AG04449 (cell line): ENCODE measurements around the gene OSBPL3.

ENCODE experiments used
- CTCF ChIA-PET: fragments of 350-600 bp; formaldehyde crosslinking; extraction: SDS; loops from one replicate; lab custom pipeline; 2021; ENCODE audit warnings: antibody characterized with exemption; lab: Yijun Ruan, JAX
- POLR2A ChIA-PET: fragments of 400-600, 350-600 bp; formaldehyde crosslinking; extraction: SDS; loops from one replicate; lab custom pipeline; 2020; ENCODE audit warnings: antibody characterized with exemption, inconsistent platforms; lab: Yijun Ruan, JAX
- DNase-seq: peaks from one replicate; pipeline ENCODE4 v3.0.0-alpha.2; 2010; ENCODE audit warnings: low read depth, low spot score
- H3K4me3 ChIP-seq: 2 replicates; pipeline ENCODE4 v1.5.1; 2011; ENCODE audit warnings: low read depth, mild to moderate bottlenecking, control low read depth, low read length
- TF ChIP-seq, protein P1 (sequence below): IDR thresholded peaks from one replicate; pipeline ENCODE4 v1.5.1; 2011; ENCODE audit warnings: mild to moderate bottlenecking, moderate library complexity, low read length, control low read depth, inconsistent platforms; ENCODE audit not compliant: insufficient read depth; ENCODE audit errors: missing control alignments

OSBPL3 gene

DNA sequence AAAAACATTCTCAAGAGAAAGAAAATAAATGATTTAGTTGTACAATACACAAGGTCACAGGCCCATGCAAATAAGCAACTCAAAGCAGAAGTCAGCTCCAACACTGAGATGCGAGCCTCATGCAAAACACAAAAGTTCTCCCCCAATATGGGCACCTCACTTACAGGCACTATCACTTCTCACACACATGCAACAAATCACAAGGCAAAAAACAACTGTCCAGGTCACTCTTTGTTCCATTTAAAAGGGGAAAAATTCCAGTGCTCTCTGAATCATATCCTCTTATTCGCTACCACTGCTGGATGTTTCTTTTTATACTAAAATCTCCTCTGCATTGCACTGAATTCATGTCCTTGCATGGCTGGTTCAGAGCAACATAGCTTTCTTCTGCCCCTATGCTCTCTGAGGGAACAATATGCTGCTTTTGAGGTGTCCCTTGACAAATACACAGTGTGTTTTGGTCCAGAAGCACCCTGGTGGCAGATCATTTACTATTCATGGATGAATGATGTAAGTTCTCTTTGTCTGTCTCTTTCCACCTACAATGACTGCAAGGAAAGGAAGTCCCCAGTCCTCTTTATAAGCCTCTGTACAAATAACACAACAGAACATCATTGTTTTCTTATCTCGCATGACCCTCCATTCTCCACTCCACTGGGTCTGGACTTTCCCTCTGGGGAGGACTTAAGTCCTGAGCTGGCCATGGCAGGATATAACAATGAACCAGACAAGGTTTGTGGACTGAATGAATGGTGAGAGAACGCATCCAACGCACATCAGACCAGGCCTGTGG lies 137.3 kb downstream of the OSBPL3 start:
- POLR2A ChIA-PET = no interaction called here
- H3K4me3 ChIP-seq = no peak overlapping the region
- CTCF ChIA-PET = interaction anchor here (0.7 to 1.8 kb wide), 4 partner anchors 10 to 252 kb away, joined by 3 read pairs; no protein-coding TSS in a partner anchor
- DNase-seq = no peak
- TF ChIP-seq, protein P1, sequence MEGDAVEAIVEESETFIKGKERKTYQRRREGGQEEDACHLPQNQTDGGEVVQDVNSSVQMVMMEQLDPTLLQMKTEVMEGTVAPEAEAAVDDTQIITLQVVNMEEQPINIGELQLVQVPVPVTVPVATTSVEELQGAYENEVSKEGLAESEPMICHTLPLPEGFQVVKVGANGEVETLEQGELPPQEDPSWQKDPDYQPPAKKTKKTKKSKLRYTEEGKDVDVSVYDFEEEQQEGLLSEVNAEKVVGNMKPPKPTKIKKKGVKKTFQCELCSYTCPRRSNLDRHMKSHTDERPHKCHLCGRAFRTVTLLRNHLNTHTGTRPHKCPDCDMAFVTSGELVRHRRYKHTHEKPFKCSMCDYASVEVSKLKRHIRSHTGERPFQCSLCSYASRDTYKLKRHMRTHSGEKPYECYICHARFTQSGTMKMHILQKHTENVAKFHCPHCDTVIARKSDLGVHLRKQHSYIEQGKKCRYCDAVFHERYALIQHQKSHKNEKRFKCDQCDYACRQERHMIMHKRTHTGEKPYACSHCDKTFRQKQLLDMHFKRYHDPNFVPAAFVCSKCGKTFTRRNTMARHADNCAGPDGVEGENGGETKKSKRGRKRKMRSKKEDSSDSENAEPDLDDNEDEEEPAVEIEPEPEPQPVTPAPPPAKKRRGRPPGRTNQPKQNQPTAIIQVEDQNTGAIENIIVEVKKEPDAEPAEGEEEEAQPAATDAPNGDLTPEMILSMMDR = no peak

DNA sequence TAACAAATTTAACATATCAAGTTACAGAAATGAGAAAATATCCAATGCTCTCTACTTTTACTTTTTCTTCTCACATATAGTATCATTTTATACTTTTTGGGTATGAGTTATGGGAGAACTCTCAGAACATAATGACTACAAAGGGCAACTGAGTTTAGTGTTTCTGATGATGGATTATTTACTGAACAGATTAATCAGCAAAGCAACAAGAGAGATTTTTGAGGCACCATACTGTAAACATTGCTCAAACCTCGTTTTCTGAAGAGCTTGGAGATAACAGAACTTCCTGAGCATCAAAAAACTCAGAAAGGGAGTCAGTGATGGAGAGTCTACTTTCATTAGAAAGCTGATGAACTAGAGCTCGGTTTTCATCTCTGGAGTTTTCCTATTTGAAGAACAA lies 137.9 kb downstream of the OSBPL3 start:
- no peak for DNase-seq
- CTCF ChIA-PET = interaction anchor here (0.7 to 1.8 kb wide), 3 partner anchors 9 to 252 kb away, joined by 3 read pairs; no protein-coding TSS in a partner anchor
- POLR2A ChIA-PET = interaction anchor here (0.6 kb wide), 1 partner anchor 11 kb away, joined by 3 read pairs; no protein-coding TSS in a partner anchor
- TF ChIP-seq, protein P1 = no peak
- no peak overlapping the region for H3K4me3 ChIP-seq

DNA sequence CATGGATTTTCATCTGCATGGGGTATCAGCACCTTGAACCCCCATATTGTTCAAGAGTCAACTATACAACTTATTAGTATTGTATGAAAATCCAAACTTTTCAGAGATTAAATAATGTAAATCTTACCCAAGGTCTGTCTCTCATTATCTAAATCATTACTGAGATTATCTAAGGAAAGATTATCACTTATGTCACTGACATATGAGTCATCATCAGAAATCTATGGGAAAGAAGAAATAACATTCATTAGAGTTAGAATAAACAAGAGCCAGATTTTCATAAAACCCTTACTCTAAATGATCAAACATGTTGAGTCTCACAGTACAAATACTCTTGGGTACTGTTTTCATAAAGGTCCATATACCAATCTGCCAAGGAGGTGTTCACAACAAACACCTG lies 139.4 kb downstream of the OSBPL3 start:
- ChIA-PET POLR2A (no interaction called here), CTCF (interaction anchor here (1.2 to 4.4 kb wide), 4 partner anchors 20 to 258 kb away, joined by 4 to 19 read pairs (median 6); no protein-coding TSS in a partner anchor)
- no peak for DNase-seq
- H3K4me3 ChIP-seq = no peak overlapping the region
- TF ChIP-seq, protein P1 = no peak

DNA sequence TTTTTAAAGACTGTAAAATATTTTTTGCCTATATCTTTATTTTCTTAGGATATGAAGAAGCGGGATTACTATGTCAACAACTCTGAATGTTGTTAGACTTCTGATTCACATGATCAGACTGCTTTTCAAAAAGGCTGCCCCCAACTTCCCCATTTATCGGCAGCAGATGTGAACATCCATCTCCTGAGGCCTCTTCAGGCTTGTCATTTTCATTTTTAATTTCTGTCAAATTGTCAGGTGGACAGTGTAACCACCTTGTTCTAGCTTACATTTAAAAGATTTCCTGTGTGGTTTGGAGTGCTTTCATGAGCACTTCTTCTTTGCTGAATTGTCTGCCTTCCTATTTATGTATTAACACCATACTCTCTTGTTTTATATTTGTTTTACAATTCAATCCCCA lies 143.9 kb downstream of the OSBPL3 start:
- DNase-seq = no peak

DNA sequence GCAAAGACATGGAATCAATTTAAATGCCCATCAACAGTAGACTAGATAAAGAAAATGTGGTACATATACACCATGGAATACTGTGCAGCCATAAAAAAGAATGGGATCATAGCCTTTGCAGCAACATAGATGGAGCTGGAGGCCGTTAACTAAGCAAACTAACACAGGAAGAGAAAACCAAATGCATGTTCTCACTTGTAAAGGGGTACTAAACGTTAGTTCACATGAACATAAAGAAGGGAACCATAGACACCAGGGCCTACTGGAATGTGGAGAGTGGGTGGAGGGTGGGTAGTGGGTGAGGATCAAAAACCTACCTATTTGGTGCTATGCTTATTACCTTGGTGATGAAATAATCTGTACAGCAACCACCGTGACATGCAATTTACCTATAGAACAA lies 144.3 kb downstream of the OSBPL3 start:
- TF ChIP-seq, protein P1 = no peak
- no peak for DNase-seq
- POLR2A ChIA-PET = no interaction called here
- H3K4me3 ChIP-seq = no peak overlapping the region
- CTCF ChIA-PET = interaction anchor here (1.5 to 2.3 kb wide), 4 partner anchors 10 to 263 kb away, joined by 3 to 11 read pairs (median 6); no protein-coding TSS in a partner anchor

More for the DNA sequence above, 143.9 kb downstream of the OSBPL3 start:
- no peak overlapping the region for H3K4me3 ChIP-seq
- POLR2A ChIA-PET = no interaction called here
- TF ChIP-seq, protein P1 = no peak
- CTCF ChIA-PET = interaction anchor here (1.5 to 2.3 kb wide), 4 partner anchors 10 to 263 kb away, joined by 3 to 11 read pairs (median 6); no protein-coding TSS in a partner anchor
